Skin epidermis (tissue), 12 donors: ENCODE results near the gene UBE2D2.
"Not testable (repeated sequence)": the region's sequence is repeated elsewhere in the genome, so short reads cannot be mapped to it uniquely, and the experiment has no call there.

Source experiments
- H3K27ac ChIP-seq, 21 experiments: fragments of 200-600 bp; sonication (generic) in 11 of 21; one replicate each; pipeline ENCODE4 v1.5.0; 2020; ENCODE audit warnings: mild to moderate bottlenecking in 3 of 21, inconsistent platforms in 2 of 21, moderate library complexity in 2 of 21
- H3K4me3 ChIP-seq, 7 experiments: fragments of 200-600 bp; sonication (generic) in 2 of 7; one replicate each; pipeline ENCODE4 v1.5.0; 2020; ENCODE audit warnings: inconsistent platforms in 2 of 7, mild to moderate bottlenecking in 2 of 7, moderate library complexity in 1 of 7

UBE2D2 gene

GRCh38 chr5:139543423-139543991, 17.6 kb upstream of the UBE2D2 start:
- no peak overlapping the region for H3K4me3 ChIP-seq
- H3K27ac ChIP-seq = peak overlapping the region in 2 of 21 experiments; percentile 8 to 21

- H3K27ac ChIP-seq, H3K4me3 ChIP-seq: not testable (repeated sequence)
These were observed 14.5 kb upstream of the UBE2D2 start for GRCh38 chr5:139546593-139546992.

- Histone ChIP-seq H3K4me3 (no peak overlapping the region), H3K27ac (no peak overlapping the region)
These were observed 11.8 kb upstream of the UBE2D2 start for GRCh38 chr5:139549162-139549894.

GRCh38 chr5:139550051-139550872, 10.9 kb upstream of the UBE2D2 start:
- H3K27ac ChIP-seq, H3K4me3 ChIP-seq: not testable (repeated sequence)

GRCh38 chr5:139551191-139551889, 9.8 kb upstream of the UBE2D2 start:
- Histone ChIP-seq H3K4me3 (no peak overlapping the region), H3K27ac (no peak overlapping the region)

- H3K4me3 ChIP-seq = no peak overlapping the region
These were observed 8.1 kb upstream of the UBE2D2 start for GRCh38 chr5:139552893-139553575.

GRCh38 chr5:139554264-139554663, 6.9 kb upstream of the UBE2D2 start:
- no peak overlapping the region for H3K4me3 ChIP-seq
- H3K27ac ChIP-seq = no peak overlapping the region

More at GRCh38 chr5:139552893-139553575, 8.1 kb upstream of the UBE2D2 start:
- H3K27ac ChIP-seq = no peak overlapping the region

- Histone ChIP-seq H3K27ac (no peak overlapping the region), H3K4me3 (no peak overlapping the region)
These were observed 3.3 kb upstream of the UBE2D2 start for GRCh38 chr5:139557811-139558210.

GRCh38 chr5:139561655-139562451, 714 bp downstream of the UBE2D2 start:
- peak overlapping the region; percentile 76 to 98 (median 96) for H3K4me3 ChIP-seq
- H3K27ac ChIP-seq = peak overlapping the region; percentile 88 to 100 (median 96)

- H3K27ac ChIP-seq = peak overlapping the region in 15 of 21 experiments; percentile 92 to 100 (median 97)
- H3K4me3 ChIP-seq = peak overlapping the region; percentile 76 to 98 (median 96)
These were observed 1.7 kb downstream of the UBE2D2 start for GRCh38 chr5:139562847-139563246.

- no peak overlapping the region for H3K4me3 ChIP-seq
- peak overlapping the region in 14 of 21 experiments; percentile 13 to 76 (median 56) for H3K27ac ChIP-seq
These were observed 4.5 kb downstream of the UBE2D2 start for GRCh38 chr5:139565411-139566305.

GRCh38 chr5:139566611-139567010, 5.5 kb downstream of the UBE2D2 start:
- H3K27ac ChIP-seq = peak overlapping the region in 8 of 21 experiments; percentile 11 to 76 (median 58)
- no peak overlapping the region for H3K4me3 ChIP-seq

- Histone ChIP-seq H3K4me3 (no peak overlapping the region), H3K27ac (peak overlapping the region in 1 of 21 experiments; percentile 22)
These were observed 8.3 kb downstream of the UBE2D2 start for GRCh38 chr5:139569270-139569955.

GRCh38 chr5:139571543-139571942, 10.4 kb downstream of the UBE2D2 start:
- no peak overlapping the region for H3K27ac ChIP-seq
- H3K4me3 ChIP-seq = no peak overlapping the region

GRCh38 chr5:139571966-139572365, 10.8 kb downstream of the UBE2D2 start:
- H3K27ac ChIP-seq = no peak overlapping the region
- H3K4me3 ChIP-seq = no peak overlapping the region

- no peak overlapping the region for H3K4me3 ChIP-seq
- no peak overlapping the region for H3K27ac ChIP-seq
These were observed 13.6 kb downstream of the UBE2D2 start for GRCh38 chr5:139574641-139575312.

- H3K4me3 ChIP-seq = no peak overlapping the region
- H3K27ac ChIP-seq = peak overlapping the region in 1 of 21 experiments; percentile 40
These were observed 14.1 kb downstream of the UBE2D2 start for GRCh38 chr5:139575313-139575646.
